ENCODE measurements around the gene GSK3A.

DNA sequence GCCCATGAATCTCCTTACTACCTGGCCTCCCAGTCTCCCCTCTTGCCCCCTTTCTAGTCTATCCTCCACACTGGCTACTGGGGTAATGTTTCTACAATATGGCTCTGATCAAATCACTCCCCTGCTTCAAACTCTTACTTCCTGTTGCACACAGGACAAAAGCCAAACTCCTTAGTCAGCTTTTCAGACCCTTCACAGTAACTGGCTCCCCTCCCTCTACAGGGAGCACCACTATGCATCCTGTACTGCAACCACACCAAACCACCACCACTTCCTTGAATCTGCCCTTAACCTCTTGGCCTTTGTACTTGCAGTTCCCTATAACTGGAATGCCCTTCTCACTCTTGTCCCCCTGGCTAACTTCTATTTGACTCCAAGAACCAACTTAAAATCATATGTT, 57.1 kb downstream of the GSK3A start:
- TF ChIP-seq TAF1 (IDR thresholded peaks at IDR 0.05; ENCODE audit: low read depth, low read length) (no peak), POLR2A (IDR thresholded peaks at IDR 0.05; ENCODE audit: low read depth, low read length) (no peak)

Measured in GM12891 (cell line).